Measurements from ENCODE around the gene MYO1G. TPM values are rescaled to one million over a fixed set of nuclear protein-coding genes. Genes with fewer than 3 reads are reported as not detected.

MYO1G gene
- total RNA-seq, 1 experiment from 2014 or later = 0.34 TPM

- DNase-seq (ENCODE audit: low read depth) = peak; percentile 78
Measured at GRCh38 chr7:44967571-44968446, 11.0 kb downstream of the MYO1G start.

- DNase-seq (ENCODE audit: low read depth) = no peak
Measured at GRCh38 chr7:44966731-44967538, 11.9 kb downstream of the MYO1G start.

- DNase-seq (ENCODE audit: low read depth) = peak; percentile 9
Measured at GRCh38 chr7:44965937-44966730, 12.7 kb downstream of the MYO1G start.

GRCh38 chr7:44965441-44965903 lies 13.3 kb downstream of the MYO1G start:
- peak; percentile 4 for DNase-seq (ENCODE audit: low read depth)

- peak; percentile 11 for DNase-seq (ENCODE audit: low read depth)
Measured at GRCh38 chr7:44964831-44965440, 13.9 kb downstream of the MYO1G start.

- peak; percentile 51 for DNase-seq (ENCODE audit: low read depth)
Measured at GRCh38 chr7:44964384-44964830, 14.4 kb downstream of the MYO1G start.

- DNase-seq (ENCODE audit: low read depth) = no peak
Measured at GRCh38 chr7:44963364-44964290, 15.2 kb downstream of the MYO1G start.

GRCh38 chr7:44962483-44963251 lies 16.1 kb downstream of the MYO1G start:
- peak; percentile 73 for DNase-seq (ENCODE audit: low read depth)

GRCh38 chr7:44961844-44962482 lies 16.9 kb downstream of the MYO1G start:
- DNase-seq (ENCODE audit: low read depth) = peak; percentile 29

GRCh38 chr7:44960011-44960580 lies 18.7 kb downstream of the MYO1G start:
- no peak for DNase-seq (ENCODE audit: low read depth)

- peak; percentile 77 for DNase-seq (ENCODE audit: low read depth)
Measured at GRCh38 chr7:44959433-44959951, 19.3 kb downstream of the MYO1G start.

GRCh38 chr7:44958645-44959344 lies 20.0 kb downstream of the MYO1G start:
- DNase-seq (ENCODE audit: low read depth) = no peak

GRCh38 chr7:44956157-44956766 lies 22.6 kb downstream of the MYO1G start:
- DNase-seq (ENCODE audit: low read depth) = no peak

- DNase-seq (ENCODE audit: low read depth) = no peak
Measured at GRCh38 chr7:44955733-44956132, 23.1 kb downstream of the MYO1G start.

GRCh38 chr7:44953156-44953555 lies 25.7 kb downstream of the MYO1G start:
- DNase-seq (ENCODE audit: low read depth) = no peak

- no peak for DNase-seq (ENCODE audit: low read depth)
Measured at GRCh38 chr7:44949303-44949702, 29.5 kb downstream of the MYO1G start.

GRCh38 chr7:44945479-44945878 lies 33.3 kb downstream of the MYO1G start:
- DNase-seq (ENCODE audit: low read depth) = no peak
